Skeletal muscle tissue (tissue), 4 donors: ENCODE data around the gene ANO8. TPM values are rescaled to one million over a fixed set of nuclear protein-coding genes. Genes with fewer than 3 reads are reported as not detected.

Experiments
- H3K27ac ChIP-seq: one replicate; pipeline ENCODE4 v1.7.0; 2013; ENCODE audit warnings: mild to moderate bottlenecking, low read depth, low read length, inconsistent platforms
- H3K27me3 ChIP-seq, 3 donors: one replicate each; pipeline ENCODE4 v1.7.0; 2013; ENCODE audit warnings: low read length in 3 of 3; ENCODE audit not compliant: control insufficient read depth in 3 of 3, insufficient read depth in 3 of 3
- H3K36me3 ChIP-seq, 3 donors: one replicate each; pipeline ENCODE4 v1.7.0; 2013; ENCODE audit warnings: low read length in 3 of 3; ENCODE audit not compliant: control insufficient read depth in 3 of 3, insufficient read depth in 3 of 3
- H3K4me1 ChIP-seq, 3 donors: one replicate each; pipeline ENCODE4 v1.7.0; 2013; ENCODE audit warnings: low read length in 3 of 3, mild to moderate bottlenecking in 3 of 3; ENCODE audit not compliant: control insufficient read depth in 3 of 3, insufficient read depth in 3 of 3
- H3K4me3 ChIP-seq, 3 donors: one replicate each; pipeline ENCODE4 v1.7.0; 2013; ENCODE audit warnings: low read length in 3 of 3
- H3K9ac ChIP-seq, 3 donors: one replicate each; pipeline ENCODE4 v1.7.0; 2013; ENCODE audit warnings: low read length in 3 of 3, mild to moderate bottlenecking in 3 of 3, moderate library complexity in 2 of 3, low read depth in 1 of 3
- H3K9me3 ChIP-seq, 3 donors: one replicate each; pipeline ENCODE4 v1.7.0; 2013; ENCODE audit warnings: low read length in 3 of 3; ENCODE audit not compliant: control insufficient read depth in 3 of 3
- total RNA-seq: library from RNA; depleted of rRNA; stranded (reverse); fragments of >200 nt; gene quantifications from one replicate; pipeline ENCODE4 v1.2.3, GENCODE V29; 2014
- donor health status: Osteomylitis.

ANO8 gene
- total RNA-seq, 1 donor from 2014 or later = 1.6 TPM

GRCh38 chr19:17323964-17324332 lies 10.7 kb downstream of the ANO8 start:
- H3K27ac ChIP-seq = no peak overlapping the region
- H3K36me3 ChIP-seq = peaks cover 18 to 29% (median 26%) of the 10 kb centered on the region in 3 donors
- no peaks in the 10 kb centered on the region for H3K9me3 ChIP-seq
- no peaks in the 10 kb centered on the region for H3K27me3 ChIP-seq
- no peak overlapping the region for H3K9ac ChIP-seq
- H3K4me1 ChIP-seq = peaks cover 0 to 4% (median 3%) of the 10 kb centered on the region in 3 donors
- no peak overlapping the region for H3K4me3 ChIP-seq

DNA sequence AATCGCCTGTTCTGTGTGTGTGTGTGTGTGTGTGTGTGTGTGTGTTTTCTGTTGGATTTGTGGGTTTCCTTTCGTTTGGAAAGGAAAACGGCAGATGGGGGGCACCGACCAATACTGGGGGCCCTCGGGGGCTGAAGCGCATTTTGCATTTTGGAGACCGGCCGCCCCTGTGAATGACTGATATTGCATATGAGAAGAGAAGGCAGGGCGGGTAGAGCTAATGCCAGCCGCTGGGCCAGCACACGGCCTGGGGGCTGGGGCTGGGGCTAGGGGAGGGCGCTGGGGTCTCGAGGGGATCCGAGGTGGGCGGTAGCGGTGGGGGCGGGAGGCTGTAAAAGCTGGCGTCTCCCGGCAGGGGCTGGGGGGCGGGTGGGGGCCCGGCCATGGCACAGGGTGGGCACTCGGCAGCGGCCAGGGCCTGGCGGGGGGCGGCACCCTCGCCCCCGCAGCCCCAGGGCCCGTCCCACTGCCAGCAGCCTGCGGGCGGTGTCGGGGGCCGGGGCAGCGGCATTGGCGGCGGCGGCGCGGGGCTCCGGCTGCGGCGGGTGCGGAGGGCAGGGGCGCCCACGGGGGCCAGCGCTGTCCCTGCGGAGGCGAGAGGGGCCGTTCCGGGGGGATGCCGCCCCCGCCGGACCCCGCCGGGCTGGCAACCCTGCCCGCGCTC lies 11.2 kb downstream of the ANO8 start:
- Histone ChIP-seq H3K4me3 (no peak overlapping the region), H3K27me3 (no peaks in the 10 kb centered on the region), H3K36me3 (peaks cover 19 to 29% (median 28%) of the 10 kb centered on the region in 3 donors), H3K27ac (no peak overlapping the region), H3K9ac (no peak overlapping the region), H3K4me1 (peaks cover 0 to 4% (median 3%) of the 10 kb centered on the region in 3 donors), H3K9me3 (no peaks in the 10 kb centered on the region)

DNA sequence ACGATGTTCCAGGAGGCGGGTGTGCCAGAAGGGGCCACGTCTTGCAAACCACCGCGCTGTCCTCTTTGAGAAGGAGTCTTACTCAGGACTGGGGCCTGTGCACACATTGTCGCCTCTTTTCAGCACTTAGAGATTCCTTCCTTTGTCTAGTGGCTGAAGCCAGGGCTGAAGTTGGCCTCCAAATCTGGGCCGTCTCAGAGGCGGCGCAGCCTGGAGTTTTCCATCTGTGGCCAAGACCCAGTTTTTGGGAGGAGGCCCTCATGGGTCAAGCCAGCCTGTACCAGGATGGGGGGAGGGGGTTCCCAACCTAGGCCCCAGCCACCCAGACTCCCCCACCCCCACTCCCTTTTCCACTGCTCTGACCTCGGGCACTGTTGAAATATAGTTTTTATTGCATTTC lies 11.8 kb downstream of the ANO8 start:
- peaks cover 19 to 29% (median 28%) of the 10 kb centered on the region in 3 donors for H3K36me3 ChIP-seq
- no peak overlapping the region for H3K27ac ChIP-seq
- no peaks in the 10 kb centered on the region for H3K27me3 ChIP-seq
- H3K9me3 ChIP-seq = no peaks in the 10 kb centered on the region
- H3K4me1 ChIP-seq = peaks cover 0 to 4% (median 3%) of the 10 kb centered on the region in 3 donors
- no peak overlapping the region for H3K4me3 ChIP-seq
- no peak overlapping the region for H3K9ac ChIP-seq

DNA sequence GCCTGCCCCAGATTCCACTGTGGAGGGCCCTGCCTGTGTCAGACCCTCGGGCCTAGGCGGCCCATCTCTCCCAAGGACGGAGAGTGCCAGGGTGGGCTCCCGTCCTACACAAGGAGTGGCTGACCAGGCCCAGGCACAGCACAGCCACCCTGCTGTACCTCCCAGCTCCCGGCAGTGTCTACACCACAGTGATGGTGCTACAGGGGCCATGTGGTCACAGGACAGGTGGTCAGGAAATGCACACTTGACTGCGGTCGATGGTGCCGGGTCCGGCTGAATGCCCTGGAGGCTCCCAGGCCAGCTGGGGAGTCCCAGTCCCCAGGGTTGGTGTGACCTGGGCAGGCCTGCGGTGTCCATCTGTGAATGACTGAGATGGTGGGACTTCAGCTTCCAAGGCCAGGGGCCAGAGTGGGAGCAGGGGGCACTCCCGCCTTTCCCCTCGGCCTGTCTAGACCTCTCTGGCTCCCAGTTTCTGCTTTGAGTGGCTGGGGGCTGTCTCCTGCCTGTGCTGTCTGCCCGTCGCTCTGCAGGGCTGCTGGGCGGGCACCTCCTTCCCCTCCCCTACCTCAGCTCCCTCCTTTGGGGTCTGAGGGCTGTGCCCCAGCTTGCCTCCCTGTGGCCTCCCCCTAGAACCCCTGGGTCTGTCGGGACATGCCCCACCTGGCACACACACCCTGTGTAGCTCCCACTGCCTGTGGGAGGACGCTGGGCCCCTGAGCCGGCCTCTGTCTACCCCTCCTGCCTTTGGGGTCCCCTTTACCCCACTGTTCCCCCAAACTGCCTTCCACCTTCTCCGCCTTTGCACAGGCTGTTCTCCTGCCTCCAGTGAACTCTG lies 12.8 kb downstream of the ANO8 start:
- Histone ChIP-seq H3K27ac (no peak overlapping the region), H3K9ac (no peak overlapping the region), H3K9me3 (no peaks in the 10 kb centered on the region), H3K27me3 (no peaks in the 10 kb centered on the region), H3K4me3 (no peak overlapping the region), H3K36me3 (peaks cover 18 to 22% (median 20%) of the 10 kb centered on the region in 3 donors), H3K4me1 (peaks cover 0 to 4% (median 3%) of the 10 kb centered on the region in 3 donors)

DNA sequence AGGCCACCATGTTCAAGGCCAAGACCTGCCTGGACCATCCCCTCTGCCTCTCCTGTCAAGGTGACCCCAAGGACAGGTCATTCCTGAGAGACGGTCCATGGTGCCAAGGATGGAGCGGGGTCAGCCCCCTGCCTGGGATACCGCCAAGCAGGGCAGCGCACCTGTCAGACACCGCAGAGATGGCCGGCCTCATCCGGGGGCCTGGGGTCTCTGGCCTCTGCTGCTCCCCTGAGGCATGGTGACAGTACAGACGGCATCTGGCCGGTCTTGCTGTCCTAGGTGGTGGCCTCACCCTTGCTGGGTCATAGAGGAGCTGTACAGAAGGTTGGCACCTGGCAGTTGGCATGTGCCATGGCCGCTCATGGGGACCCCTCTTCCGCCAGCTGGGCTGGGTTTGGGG lies 14.2 kb downstream of the ANO8 start:
- Histone ChIP-seq H3K27me3 (no peaks in the 10 kb centered on the region), H3K4me3 (no peak overlapping the region), H3K27ac (no peak overlapping the region), H3K4me1 (peaks cover 0 to 4% (median 3%) of the 10 kb centered on the region in 3 donors), H3K9me3 (no peaks in the 10 kb centered on the region), H3K36me3 (peaks cover 21 to 28% (median 25%) of the 10 kb centered on the region in 3 donors), H3K9ac (no peak overlapping the region)

GRCh38 chr19:17319473-17320238 lies 15.0 kb downstream of the ANO8 start:
- Histone ChIP-seq H3K27ac (no peak overlapping the region), H3K36me3 (peaks cover 25 to 28% (median 27%) of the 10 kb centered on the region in 3 donors), H3K4me1 (peaks cover 0 to 4% (median 3%) of the 10 kb centered on the region in 3 donors), H3K4me3 (no peak overlapping the region), H3K9ac (no peak overlapping the region), H3K9me3 (no peaks in the 10 kb centered on the region), H3K27me3 (no peaks in the 10 kb centered on the region)

DNA sequence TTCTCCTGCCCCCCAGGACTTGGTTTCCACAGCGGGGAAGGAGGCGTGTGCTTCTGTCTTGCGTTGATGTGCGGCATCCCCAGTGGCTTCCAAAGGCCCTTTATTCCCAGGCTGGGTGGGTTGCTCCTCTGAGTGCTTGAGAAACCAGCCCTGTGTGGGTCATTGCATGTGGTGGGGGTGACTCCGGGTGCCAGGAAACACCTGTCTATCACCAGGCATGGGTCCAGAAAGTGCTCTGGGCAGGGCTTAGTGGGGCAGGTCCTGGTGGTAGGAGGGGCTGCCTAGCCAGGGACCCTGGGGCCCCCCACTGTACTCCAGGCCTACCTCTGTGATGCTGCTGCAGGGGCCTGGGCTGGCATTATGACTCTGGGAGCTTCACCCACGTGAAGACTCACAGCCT lies 15.7 kb downstream of the ANO8 start:
- Histone ChIP-seq H3K9ac (no peak overlapping the region), H3K9me3 (no peaks in the 10 kb centered on the region), H3K4me3 (no peak overlapping the region), H3K27ac (no peak overlapping the region), H3K36me3 (peaks cover 31 to 34% (median 33%) of the 10 kb centered on the region in 3 donors), H3K4me1 (peaks cover 0 to 4% (median 3%) of the 10 kb centered on the region in 3 donors), H3K27me3 (no peaks in the 10 kb centered on the region)

GRCh38 chr19:17314007-17314593 lies 20.6 kb downstream of the ANO8 start:
- Histone ChIP-seq H3K4me3 (no peak overlapping the region), H3K9me3 (no peaks in the 10 kb centered on the region), H3K9ac (no peak overlapping the region), H3K27me3 (no peaks in the 10 kb centered on the region), H3K27ac (no peak overlapping the region), H3K36me3 (peaks cover 14 to 30% (median 20%) of the 10 kb centered on the region in 3 donors), H3K4me1 (peaks cover 13 to 25% (median 14%) of the 10 kb centered on the region in 3 donors)

- Histone ChIP-seq H3K9ac (peak overlapping the region in 1 of 3 donors; percentile 25), H3K36me3 (peaks cover 13 to 25% (median 17%) of the 10 kb centered on the region in 3 donors), H3K4me3 (no peak overlapping the region), H3K4me1 (peaks cover 13 to 31% (median 19%) of the 10 kb centered on the region in 3 donors), H3K9me3 (no peaks in the 10 kb centered on the region), H3K27ac (no peak overlapping the region), H3K27me3 (no peaks in the 10 kb centered on the region)
Measured at GRCh38 chr19:17312189-17313113, 22.2 kb downstream of the ANO8 start.
